ENCODE data around the gene OCA2. TPM values are rescaled to one million over a fixed set of nuclear protein-coding genes. Genes with fewer than 3 reads are reported as not detected.

OCA2 gene
- total and polyA plus RNA-seq, 11 donors, result 0.04 to 0.10 (median 0.07) TPM; not detected in 8

DNA sequence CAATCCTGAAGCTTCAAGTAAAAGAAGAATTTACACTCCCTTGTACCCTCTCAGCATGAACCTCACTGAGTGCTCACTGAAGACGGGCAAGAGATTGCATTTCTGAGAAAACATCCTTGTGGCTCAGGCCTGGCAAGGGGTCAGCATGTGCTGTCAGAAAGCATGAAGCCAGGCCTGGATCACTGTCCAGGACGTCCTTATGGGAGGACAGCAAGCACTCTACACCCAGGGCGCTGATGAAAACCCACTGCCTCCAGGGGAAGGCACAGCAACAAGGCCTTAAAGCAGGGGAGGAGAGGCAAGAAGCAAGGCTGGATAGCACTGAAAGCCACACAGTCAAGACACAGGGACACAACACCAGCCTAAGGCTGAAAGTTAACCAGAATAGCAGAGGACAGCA, 315.4 kb downstream of the OCA2 start:
- 51 to 64% (median 55%) methylated on average over 3 of the region's 3 CpGs for WGBS, 4 donors
- intact Hi-C loops (cut with DNase I), result no loop called here
- Histone ChIP-seq H3K27me3 (no peaks in the 10 kb centered on the region), H3K4me3 (no peak overlapping the region), H3K9me3 (no peaks in the 10 kb centered on the region), H3K4me1 (no peaks in the 10 kb centered on the region), H3K27ac (no peak overlapping the region), H3K36me3 (no peaks in the 10 kb centered on the region)
- no peak for TF ChIP-seq POLR2A (IDR thresholded peaks at IDR 0.05)
- TF ChIP-seq, protein P1, sequence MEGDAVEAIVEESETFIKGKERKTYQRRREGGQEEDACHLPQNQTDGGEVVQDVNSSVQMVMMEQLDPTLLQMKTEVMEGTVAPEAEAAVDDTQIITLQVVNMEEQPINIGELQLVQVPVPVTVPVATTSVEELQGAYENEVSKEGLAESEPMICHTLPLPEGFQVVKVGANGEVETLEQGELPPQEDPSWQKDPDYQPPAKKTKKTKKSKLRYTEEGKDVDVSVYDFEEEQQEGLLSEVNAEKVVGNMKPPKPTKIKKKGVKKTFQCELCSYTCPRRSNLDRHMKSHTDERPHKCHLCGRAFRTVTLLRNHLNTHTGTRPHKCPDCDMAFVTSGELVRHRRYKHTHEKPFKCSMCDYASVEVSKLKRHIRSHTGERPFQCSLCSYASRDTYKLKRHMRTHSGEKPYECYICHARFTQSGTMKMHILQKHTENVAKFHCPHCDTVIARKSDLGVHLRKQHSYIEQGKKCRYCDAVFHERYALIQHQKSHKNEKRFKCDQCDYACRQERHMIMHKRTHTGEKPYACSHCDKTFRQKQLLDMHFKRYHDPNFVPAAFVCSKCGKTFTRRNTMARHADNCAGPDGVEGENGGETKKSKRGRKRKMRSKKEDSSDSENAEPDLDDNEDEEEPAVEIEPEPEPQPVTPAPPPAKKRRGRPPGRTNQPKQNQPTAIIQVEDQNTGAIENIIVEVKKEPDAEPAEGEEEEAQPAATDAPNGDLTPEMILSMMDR (IDR thresholded peaks at IDR 0.05), result no peak
- no peak for ATAC-seq
- no peak for DNase-seq

DNA sequence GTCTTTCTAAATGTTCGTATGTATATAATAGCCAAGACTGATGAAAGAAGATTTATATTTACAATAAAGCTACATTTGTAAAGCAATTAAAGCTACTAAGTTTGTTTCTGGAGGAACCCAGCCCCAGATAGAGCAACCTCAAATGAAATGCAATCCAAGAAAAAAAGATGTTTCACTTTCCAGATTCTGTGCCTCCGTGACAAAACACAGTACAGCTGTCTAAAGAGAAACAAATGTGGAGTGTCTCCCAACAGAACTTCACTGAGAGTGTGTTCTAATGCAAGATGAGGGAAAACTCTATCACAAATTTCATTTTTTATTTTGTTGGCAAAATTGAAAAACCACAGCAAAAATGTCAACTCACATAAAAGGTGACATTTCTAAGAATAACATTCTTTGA, 317.0 kb downstream of the OCA2 start:
- no peak for ATAC-seq
- Histone ChIP-seq H3K27me3 (no peaks in the 10 kb centered on the region), H3K4me3 (no peak overlapping the region), H3K27ac (no peak overlapping the region), H3K4me1 (no peaks in the 10 kb centered on the region), H3K36me3 (no peaks in the 10 kb centered on the region), H3K9me3 (no peaks in the 10 kb centered on the region)
- 61 to 69% (median 64%) methylated on average over 2 of the region's 2 CpGs for WGBS, 4 donors
- intact Hi-C loops (cut with DNase I), result no loop called here
- DNase-seq, result no peak
- TF ChIP-seq POLR2A (IDR thresholded peaks at IDR 0.05), result no peak
- TF ChIP-seq, protein P1 (IDR thresholded peaks at IDR 0.05), result no peak

DNA sequence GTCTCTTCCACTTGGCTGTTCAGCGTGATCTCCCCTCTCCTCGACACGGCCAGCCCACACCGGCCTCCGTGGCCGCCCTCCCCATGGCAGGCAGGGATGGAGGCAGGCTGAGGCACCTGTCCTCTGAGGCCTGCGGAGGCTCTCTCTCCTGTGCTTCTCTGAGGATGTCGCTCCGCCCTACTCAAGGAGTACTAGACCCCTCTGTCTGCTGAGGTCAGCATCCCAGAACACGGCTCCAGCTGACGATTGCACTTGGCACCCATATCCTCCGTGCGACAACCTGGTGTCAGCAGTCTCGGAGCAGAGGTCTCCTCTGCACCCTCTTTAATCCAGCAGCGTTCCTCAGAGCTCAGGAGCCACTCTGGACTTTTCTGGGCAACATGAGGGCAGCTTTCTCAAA, 322.6 kb downstream of the OCA2 start:
- Histone ChIP-seq H3K9me3 (peaks cover 0 to 5% (median 0%) of the 10 kb centered on the region in 12 donors), H3K27me3 (no peaks in the 10 kb centered on the region), H3K4me3 (no peak overlapping the region), H3K4me1 (no peaks in the 10 kb centered on the region), H3K27ac (no peak overlapping the region), H3K36me3 (no peaks in the 10 kb centered on the region)
- DNase-seq (no peak), ATAC-seq (no peak)
- intact Hi-C loops (cut with DNase I), result no loop called here
- no peak for TF ChIP-seq POLR2A (IDR thresholded peaks at IDR 0.05)
- TF ChIP-seq, protein P1 (IDR thresholded peaks at IDR 0.05), result no peak
- WGBS, 4 donors, result 86 to 93% (median 90%) methylated on average over 14 to 15 of the region's 15 CpGs

DNA sequence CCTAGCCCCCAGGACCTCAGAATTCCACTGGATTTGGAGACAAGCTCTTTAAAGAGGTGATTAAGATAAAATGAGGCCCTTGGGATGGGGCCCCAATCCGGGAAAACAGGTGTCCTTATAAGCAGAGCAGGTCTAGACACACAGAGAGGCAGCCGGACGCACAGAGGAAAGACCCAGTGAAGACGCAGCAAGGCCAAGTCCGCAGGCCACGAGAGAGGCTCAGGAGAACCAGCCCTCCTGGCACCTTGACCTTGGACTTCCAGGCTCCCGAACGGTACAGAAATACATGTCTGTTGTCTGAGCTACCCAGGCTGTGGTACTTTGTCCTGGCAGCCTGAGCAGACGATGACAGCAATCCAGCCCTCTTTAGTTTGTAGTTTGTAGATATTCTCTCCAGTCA, 324.5 kb downstream of the OCA2 start:
- H3K36me3 ChIP-seq, result no peaks in the 10 kb centered on the region
- H3K27me3 ChIP-seq, result no peaks in the 10 kb centered on the region
- DNase-seq (no peak), ATAC-seq (no peak)
- H3K4me1 ChIP-seq, result no peaks in the 10 kb centered on the region
- TF ChIP-seq POLR2A (IDR thresholded peaks at IDR 0.05), result no peak
- TF ChIP-seq, protein P1 (IDR thresholded peaks at IDR 0.05), result no peak
- 81 to 89% (median 88%) methylated on average over 9 of the region's 9 CpGs for WGBS, 4 donors
- H3K4me3 ChIP-seq, result no peak overlapping the region
- peaks cover 0 to 11% (median 0%) of the 10 kb centered on the region in 12 donors for H3K9me3 ChIP-seq
- H3K27ac ChIP-seq, result no peak overlapping the region
- intact Hi-C loops (cut with DNase I), result no loop called here

Measured in heart left ventricle (tissue), 16 donors.